PC-3 (cell line): ENCODE results near the gene SLC2A9. TPM values are rescaled to one million over a fixed set of nuclear protein-coding genes. Genes with fewer than 3 reads are reported as not detected.

Source experiments
- ATAC-seq: fragments of 200-7000 bp; cut with Tn5 transposase; 2 replicates; pipeline ENCODE4 v1.9.1; 2020; ENCODE audit warnings: mild to moderate bottlenecking, moderate library complexity
- BruUV-seq: library from RNA; stranded (reverse); fragments of 400-500 nt; replicated peaks from 2 replicates; lab custom pipeline; 2021; lab: Mats Ljungman, UMichigan
- CTCF ChIA-PET: fragments of 300-600 bp; sonication (Branson Sonifier 250); formaldehyde crosslinking; loops from one replicate; lab custom pipeline; 2022; ENCODE audit warnings: antibody characterized with exemption; lab: Charles Lee
- POLR2A ChIA-PET: fragments of 300-600 bp; sonication (Branson Sonifier 250); formaldehyde crosslinking; loops from one replicate; lab custom pipeline; 2022; ENCODE audit warnings: antibody characterized with exemption; ENCODE audit not compliant: unreplicated experiment; lab: Charles Lee
- DNase-seq: peaks from one replicate; pipeline ENCODE4 v3.0.0-alpha.2; 2015
- H2AFZ ChIP-seq: fragments of 300-600 bp; sonication (generic); 2 replicates; pipeline ENCODE4 v1.6.0; 2016; ENCODE audit warnings: antibody characterized with exemption, low read length
- H3F3A ChIP-seq: fragments of 300-600 bp; sonication (generic); one replicate; pipeline ENCODE4 v1.6.0; 2017; ENCODE audit warnings: antibody characterized with exemption, low read length, control low read depth, mild to moderate bottlenecking; ENCODE audit not compliant: unreplicated experiment
- H3K27ac ChIP-seq: fragments of 300-600 bp; sonication (generic); 2 replicates; pipeline ENCODE4 v1.5.1; 2016; ENCODE audit warnings: mild to moderate bottlenecking, low read length
- H3K27me3 ChIP-seq: fragments of 300-600 bp; sonication (generic); 2 replicates; pipeline ENCODE4 v1.6.1; 2016; ENCODE audit warnings: low read length, mixed read lengths
- H3K36me3 ChIP-seq: fragments of 300-600 bp; sonication (generic); 2 replicates; pipeline ENCODE4 v1.6.1; 2016; ENCODE audit warnings: low read depth, mixed run types, low read length, mixed read lengths
- H3K4me1 ChIP-seq: fragments of 300-600 bp; sonication (generic); 2 replicates; pipeline ENCODE4 v1.5.1; 2016; ENCODE audit warnings: low read length; ENCODE audit not compliant: insufficient read depth
- H3K4me2 ChIP-seq: fragments of 300-600 bp; sonication (generic); 2 replicates; pipeline ENCODE4 v1.6.0; 2016; ENCODE audit warnings: low read length
- H3K4me3 ChIP-seq: fragments of 300-600 bp; sonication (generic); 2 replicates; pipeline ENCODE4 v1.5.1; 2016; ENCODE audit warnings: mild to moderate bottlenecking, low read length, mixed read lengths
- H3K79me2 ChIP-seq: fragments of 300-600 bp; sonication (generic); 2 replicates; pipeline ENCODE4 v1.6.1; 2017; ENCODE audit warnings: low read length, mixed read lengths
- H3K9ac ChIP-seq: fragments of 300-600 bp; sonication (generic); 2 replicates; pipeline ENCODE4 v1.6.0; 2016; ENCODE audit warnings: mild to moderate bottlenecking, low read length
- H3K9me2 ChIP-seq: fragments of 300-600 bp; sonication (generic); replicated peaks from 2 replicates; pipeline ENCODE4 v1.6.1; 2016; ENCODE audit warnings: mixed run types, low read length, mixed read lengths
- H3K9me3 ChIP-seq: fragments of 300-600 bp; sonication (generic); 2 replicates; pipeline ENCODE4 v1.6.1; 2016; ENCODE audit warnings: low read length, mixed read lengths
- H4K20me1 ChIP-seq: fragments of 300-600 bp; sonication (generic); 2 replicates; pipeline ENCODE4 v1.6.1; 2016; ENCODE audit warnings: low read length, mixed read lengths
- EZH2 ChIP-seq: fragments of 300-600 bp; sonication (generic); IDR thresholded peaks from one replicate; pipeline ENCODE4 v1.6.1; 2017; ENCODE audit warnings: antibody characterized with exemption, mild to moderate bottlenecking, low read length; ENCODE audit not compliant: unreplicated experiment
- EZH2phosphoT487 ChIP-seq: fragments of 300-600 bp; sonication (generic); IDR thresholded peaks from 2 replicates; pipeline ENCODE4 v1.6.1; 2018; ENCODE audit warnings: mild to moderate bottlenecking, antibody characterized with exemption, low read length, borderline replicate concordance
- intact Hi-C: fragments of 100-400 bp; cut with micrococcal nuclease; formaldehyde crosslinking; loops from 2 replicates; pipeline ENCODE4 v1.9.0; 2023
- total RNA-seq: library from RNA; depleted of rRNA; stranded (reverse); fragments of >200 nt; gene quantifications from 2 replicates; pipeline ENCODE4 v1.2.3, GENCODE V29; 2014
- TF ChIP-seq, protein P1 (sequence below): fragments of 300-600 bp; sonication (generic); conservative IDR thresholded peaks from 2 replicates; pipeline ENCODE4 v1.5.1; 2017; ENCODE audit warnings: antibody characterized with exemption, low read depth, mild to moderate bottlenecking, low read length

SLC2A9 gene
- total RNA-seq, 1 experiment from 2014 or later: 0.11 TPM

DNA sequence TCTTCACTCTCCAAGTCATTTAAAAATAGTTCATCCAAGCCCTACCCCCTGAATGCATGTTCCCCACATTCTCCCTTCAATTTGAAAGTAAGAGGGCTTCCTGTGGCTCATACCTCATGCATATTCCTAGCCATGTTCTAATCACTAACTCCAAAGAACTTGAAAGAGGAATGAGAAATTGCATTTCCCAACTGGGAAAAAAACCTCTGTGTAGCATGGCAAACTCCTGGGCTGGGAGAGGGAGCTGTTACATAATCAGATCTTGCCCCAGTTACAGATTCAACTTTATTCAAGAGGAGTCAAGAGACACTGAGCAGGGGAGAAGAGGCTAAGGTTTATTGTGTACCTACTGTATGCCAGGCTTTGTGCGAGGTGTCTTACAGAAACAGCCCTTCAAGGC lies 90.2 kb downstream of the SLC2A9 start:
- DNase-seq (no peak), ATAC-seq (no peak)
- H3K4me3 ChIP-seq: no peak overlapping the region
- H3K9me2 ChIP-seq: no peaks in the 10 kb centered on the region
- H3K27ac ChIP-seq: no peak overlapping the region
- no peaks in the 10 kb centered on the region for H3K27me3 ChIP-seq
- no peaks in the 10 kb centered on the region for H3K79me2 ChIP-seq
- no peaks in the 10 kb centered on the region for H3K36me3 ChIP-seq
- CTCF ChIA-PET: no interaction called here
- intact Hi-C loops: no loop called here
- H3F3A ChIP-seq: no peaks in the 10 kb centered on the region
- H3K4me2 ChIP-seq: no peak overlapping the region
- no peak overlapping the region for H2AFZ ChIP-seq
- POLR2A ChIA-PET: no interaction called here
- TF ChIP-seq EZH2 (no peak), EZH2phosphoT487 (no peak)
- TF ChIP-seq, protein P1, sequence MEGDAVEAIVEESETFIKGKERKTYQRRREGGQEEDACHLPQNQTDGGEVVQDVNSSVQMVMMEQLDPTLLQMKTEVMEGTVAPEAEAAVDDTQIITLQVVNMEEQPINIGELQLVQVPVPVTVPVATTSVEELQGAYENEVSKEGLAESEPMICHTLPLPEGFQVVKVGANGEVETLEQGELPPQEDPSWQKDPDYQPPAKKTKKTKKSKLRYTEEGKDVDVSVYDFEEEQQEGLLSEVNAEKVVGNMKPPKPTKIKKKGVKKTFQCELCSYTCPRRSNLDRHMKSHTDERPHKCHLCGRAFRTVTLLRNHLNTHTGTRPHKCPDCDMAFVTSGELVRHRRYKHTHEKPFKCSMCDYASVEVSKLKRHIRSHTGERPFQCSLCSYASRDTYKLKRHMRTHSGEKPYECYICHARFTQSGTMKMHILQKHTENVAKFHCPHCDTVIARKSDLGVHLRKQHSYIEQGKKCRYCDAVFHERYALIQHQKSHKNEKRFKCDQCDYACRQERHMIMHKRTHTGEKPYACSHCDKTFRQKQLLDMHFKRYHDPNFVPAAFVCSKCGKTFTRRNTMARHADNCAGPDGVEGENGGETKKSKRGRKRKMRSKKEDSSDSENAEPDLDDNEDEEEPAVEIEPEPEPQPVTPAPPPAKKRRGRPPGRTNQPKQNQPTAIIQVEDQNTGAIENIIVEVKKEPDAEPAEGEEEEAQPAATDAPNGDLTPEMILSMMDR: no peak
- no peaks in the 10 kb centered on the region for H4K20me1 ChIP-seq
- H3K4me1 ChIP-seq: no peaks in the 10 kb centered on the region
- H3K9ac ChIP-seq: no peak overlapping the region
- no TSS peak for BruUV-seq
- H3K9me3 ChIP-seq: no peaks in the 10 kb centered on the region

DNA sequence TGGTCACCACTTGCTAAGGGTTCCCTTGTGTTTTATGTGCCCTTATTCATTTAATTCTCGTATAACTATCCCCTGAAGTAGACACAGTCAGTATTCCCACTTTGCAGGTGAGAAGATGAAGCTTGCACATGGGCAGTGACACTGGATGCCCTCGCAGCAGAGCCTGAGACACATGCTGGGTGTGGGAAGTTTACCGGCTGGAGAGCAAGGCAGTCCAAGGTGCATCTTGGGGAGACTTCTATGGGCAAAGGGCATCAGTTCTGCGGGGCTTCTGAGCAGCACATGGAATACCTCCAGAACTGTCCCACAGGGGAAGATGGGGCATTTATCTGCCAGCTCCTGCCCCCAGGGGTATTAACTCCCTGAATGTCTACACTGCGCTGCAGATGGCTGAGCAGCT lies 92.2 kb downstream of the SLC2A9 start:
- no peaks in the 10 kb centered on the region for H3K79me2 ChIP-seq
- H3K36me3 ChIP-seq: no peaks in the 10 kb centered on the region
- CTCF ChIA-PET: no interaction called here
- ATAC-seq (no peak), DNase-seq (no peak)
- H3K9me3 ChIP-seq: no peaks in the 10 kb centered on the region
- H3K4me2 ChIP-seq: no peak overlapping the region
- no peaks in the 10 kb centered on the region for H3K4me1 ChIP-seq
- H3K9me2 ChIP-seq: no peaks in the 10 kb centered on the region
- BruUV-seq: no TSS peak
- no peaks in the 10 kb centered on the region for H3K27me3 ChIP-seq
- no peaks in the 10 kb centered on the region for H3F3A ChIP-seq
- TF ChIP-seq EZH2: no peak
- TF ChIP-seq EZH2phosphoT487: no peak
- TF ChIP-seq, protein P1: no peak
- H3K9ac ChIP-seq: no peak overlapping the region
- intact Hi-C loops: no loop called here
- no peak overlapping the region for H2AFZ ChIP-seq
- H3K27ac ChIP-seq: no peak overlapping the region
- no peaks in the 10 kb centered on the region for H4K20me1 ChIP-seq
- POLR2A ChIA-PET: no interaction called here
- no peak overlapping the region for H3K4me3 ChIP-seq

DNA sequence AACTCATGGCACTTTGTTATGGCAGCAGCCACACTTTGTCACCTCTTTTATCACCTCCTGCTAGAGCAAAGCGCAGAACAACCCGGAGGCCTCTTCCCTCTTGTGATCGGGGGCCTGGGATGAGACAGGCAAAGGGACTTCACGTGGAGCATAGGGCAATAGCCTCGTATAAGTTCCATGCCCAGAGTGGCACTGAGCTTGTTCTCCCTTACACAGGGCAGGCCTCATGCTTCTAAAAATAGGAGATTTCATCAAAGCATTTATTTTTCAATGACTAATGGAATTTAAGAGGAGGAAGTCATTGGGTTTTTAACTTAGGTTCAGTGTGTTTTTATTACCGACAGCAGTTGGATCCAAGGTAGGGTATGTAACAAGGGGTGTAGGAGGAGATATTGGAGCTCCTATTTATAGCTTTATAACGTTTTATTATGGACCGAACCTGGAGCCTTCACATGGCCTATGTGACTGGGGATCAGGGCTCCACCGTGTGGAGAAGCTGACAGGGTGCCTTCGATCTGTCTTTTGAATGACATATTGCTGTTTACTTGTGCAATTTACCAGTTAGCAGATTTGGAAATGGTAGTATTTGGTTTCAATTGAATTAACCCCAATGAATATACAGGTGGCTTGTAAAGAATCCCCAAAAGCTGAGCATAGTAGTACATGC lies 93.8 kb downstream of the SLC2A9 start:
- TF ChIP-seq, protein P1: peak; percentile 32; the same call in 1 of the 2 replicates
- no peak for TF ChIP-seq EZH2phosphoT487
- intact Hi-C loops: no loop called here

More for the DNA sequence above, 93.8 kb downstream of the SLC2A9 start:
- H3K4me2 ChIP-seq: no peak overlapping the region
- BruUV-seq: no TSS peak
- ATAC-seq: no peak
- ChIA-PET CTCF (no interaction called here), POLR2A (no interaction called here)
- no peaks in the 10 kb centered on the region for H3K79me2 ChIP-seq
- no peak overlapping the region for H2AFZ ChIP-seq
- no peak overlapping the region for H3K4me3 ChIP-seq
- H3K36me3 ChIP-seq: no peaks in the 10 kb centered on the region
- no peak overlapping the region for H3K9ac ChIP-seq
- H3K4me1 ChIP-seq: no peaks in the 10 kb centered on the region
- no peak for DNase-seq
- no peak overlapping the region for H3K27ac ChIP-seq
- H3K9me2 ChIP-seq: no peaks in the 10 kb centered on the region
- H3K9me3 ChIP-seq: no peaks in the 10 kb centered on the region
- H4K20me1 ChIP-seq: no peaks in the 10 kb centered on the region
- no peaks in the 10 kb centered on the region for H3K27me3 ChIP-seq
- no peaks in the 10 kb centered on the region for H3F3A ChIP-seq
